K562 (cell line): ENCODE results near the gene BIK. TPM values are rescaled to one million over a fixed set of nuclear protein-coding genes. Genes with fewer than 3 reads are reported as not detected.

ENCODE experiments used
- ATAC-seq: fragments of 200-7000 bp; cut with Tn5 transposase; 3 replicates; pipeline ENCODE4 v1.9.1; 2020; ENCODE audit warnings: moderate library complexity
- BruUV-seq: library from RNA; stranded (reverse); fragments of 400-500 nt; replicated peaks from 2 replicates; lab custom pipeline; 2021; lab: Mats Ljungman, UMichigan
- CTCF ChIA-PET: fragments of 300-600 bp; formaldehyde crosslinking; extraction: SDS; loops from one replicate; lab custom pipeline; 2021; ENCODE audit warnings: low intra/inter-chr PET ratio; lab: Yijun Ruan, JAX
- POLR2A ChIA-PET: fragments of 300-600, 350-650 bp; sonication (Branson Sonifier 250); formaldehyde crosslinking; extraction: SDS; loops from one replicate; lab custom pipeline; 2021; ENCODE audit warnings: antibody characterized with exemption, inconsistent platforms; lab: Yijun Ruan, JAX
- DNase-seq, 4 experiments: peaks; one replicate each; pipeline versions ENCODE4 v3.0.0 to v3.0.0-alpha.2; 2011 to 2018; ENCODE audit warnings: low spot score in 3 of 4, mixed read lengths in 3 of 4; ENCODE audit errors: extremely low read depth in 1 of 4
- FAIRE-seq: peaks from 2 replicates; lab custom pipeline; 2011; peaks lifted over from hg19 to GRCh38; lab: Jason Lieb, UNC
- H2AFZ ChIP-seq: 2 replicates; pipeline ENCODE4 v1.6.0; 2011; ENCODE audit warnings: low read depth, low read length, control low read depth, inconsistent platforms
- H3K27ac ChIP-seq: fragments of 200-600 bp; 3 replicates; pipeline ENCODE4 v1.8.0; 2011; ENCODE audit warnings: low read depth, mild to moderate bottlenecking, control low read depth, inconsistent platforms, low read length, moderate library complexity, mixed read lengths; ENCODE audit errors: extremely low read depth
- H3K27me3 ChIP-seq, 2 experiments: fragments of 300-600 bp in 1 of 2; 2 replicates in 1 of 2; 3 replicates in 1 of 2; pipeline versions ENCODE4 v1.6.0 to v1.8.0; 2011; ENCODE audit warnings: inconsistent platforms in 2 of 2, low read length in 2 of 2, mild to moderate bottlenecking in 1 of 2, mixed read lengths in 1 of 2, moderate library complexity in 1 of 2; ENCODE audit not compliant: control insufficient read depth in 2 of 2, insufficient read depth in 2 of 2
- H3K36me3 ChIP-seq: fragments of 300-600 bp; 3 replicates; pipeline ENCODE4 v1.8.0; 2011; ENCODE audit warnings: mild to moderate bottlenecking, low read length, inconsistent platforms; ENCODE audit not compliant: control insufficient read depth, insufficient read depth
- H3K4me1 ChIP-seq, 2 experiments: fragments of 200-600 bp in 1 of 2; replicated peaks in 1 of 2; 2 replicates in 1 of 2; 3 replicates in 1 of 2; pipeline versions ENCODE4 v1.5.1 to v1.8.0; 2011; ENCODE audit warnings: inconsistent platforms in 2 of 2, low read length in 2 of 2, mild to moderate bottlenecking in 1 of 2, mixed read lengths in 1 of 2, moderate library complexity in 1 of 2; ENCODE audit not compliant: control insufficient read depth in 2 of 2, insufficient read depth in 2 of 2
- H3K4me2 ChIP-seq: 2 replicates; pipeline ENCODE4 v1.6.1; 2011; ENCODE audit warnings: low read length, control low read depth, inconsistent platforms, mixed read lengths; ENCODE audit not compliant: insufficient read depth
- H3K4me3 ChIP-seq: fragments of 200-600 bp; sonication (generic), shearing (Covaris generic); 2 replicates; pipeline ENCODE4 v1.5.1; 2016; ENCODE audit warnings: control low read depth, inconsistent platforms
- H3K79me2 ChIP-seq: fragments of 200-600 bp; 3 replicates; pipeline ENCODE4 v1.8.0; 2011; ENCODE audit warnings: low read length, inconsistent platforms; ENCODE audit not compliant: control insufficient read depth, insufficient read depth
- H3K9ac ChIP-seq, 2 experiments: 2 replicates each; pipeline versions ENCODE4 v1.6.0 to v1.6.1; 2011; ENCODE audit warnings: low read depth in 2 of 2, low read length in 2 of 2, control low read depth in 1 of 2, inconsistent platforms in 1 of 2, mild to moderate bottlenecking in 1 of 2, mixed read lengths in 1 of 2; ENCODE audit not compliant: insufficient read depth in 1 of 2
- H3K9me1 ChIP-seq: one replicate; pipeline ENCODE4 v1.6.0; 2011; ENCODE audit warnings: inconsistent platforms, mild to moderate bottlenecking, low read length, moderate library complexity; ENCODE audit not compliant: control insufficient read depth, insufficient read depth
- H3K9me3 ChIP-seq: replicated peaks from 2 replicates; pipeline ENCODE4 v1.5.1; 2011; ENCODE audit warnings: low read depth, low read length, inconsistent platforms; ENCODE audit not compliant: control insufficient read depth, insufficient read depth
- H4K20me1 ChIP-seq: replicated peaks from 2 replicates; pipeline ENCODE4 v1.6.1; 2011; ENCODE audit warnings: low read length, inconsistent platforms, mixed read lengths; ENCODE audit not compliant: control insufficient read depth, insufficient read depth
- ARID3A ChIP-seq: IDR thresholded peaks from 2 replicates; pipeline ENCODE4 v1.6.1; 2012; ENCODE audit warnings: low read depth, low read length, improper control_type of control experiment, borderline replicate concordance
- CREB1 ChIP-seq, 2 experiments: sonication (generic) in 1 of 2; formaldehyde crosslinking in 1 of 2; IDR thresholded peaks; 2 replicates each; pipeline versions ENCODE4 v1.6.1 to v1.8.0; 2012 to 2022; ENCODE audit warnings: inconsistent platforms in 1 of 2, mild to moderate bottlenecking in 1 of 2, missing genetic modification reagents in 1 of 2, moderate library complexity in 1 of 2
- E2F6 ChIP-seq, 2 experiments: IDR thresholded peaks; 2 replicates each; pipeline ENCODE4 v1.6.1; 2011; ENCODE audit warnings: borderline replicate concordance in 1 of 2, control low read depth in 1 of 2, low read depth in 1 of 2, low read length in 1 of 2, mild to moderate bottlenecking in 1 of 2, mixed read lengths in 1 of 2, moderate library complexity in 1 of 2; ENCODE audit not compliant: insufficient read depth in 1 of 2, insufficient read length in 1 of 2, poor library complexity in 1 of 2, severe bottlenecking in 1 of 2; ENCODE audit errors: extremely low read depth in 1 of 2
- FOXJ2 ChIP-seq: fragments of 200-800 bp; sonication (Bioruptor generic); IDR thresholded peaks from 2 replicates; pipeline ENCODE4 v1.6.1; 2016; ENCODE audit warnings: missing genetic modification characterization, missing compliant biosample characterization
- FOXP1 ChIP-seq: sonication (generic); formaldehyde crosslinking; IDR thresholded peaks from 2 replicates; pipeline ENCODE4 v1.8.0; 2022; ENCODE audit warnings: mild to moderate bottlenecking, missing genetic modification reagents
- FUS ChIP-seq: fragments of 200-400 bp; formaldehyde crosslinking; optimal IDR thresholded peaks from 2 replicates; pipeline ENCODE3; 2017; ENCODE audit warnings: low read depth, low read length
- MAX ChIP-seq: sonication (generic); formaldehyde crosslinking; IDR thresholded peaks from 2 replicates; pipeline ENCODE4 v1.9.0; 2022; ENCODE audit warnings: mild to moderate bottlenecking, missing genetic modification reagents
- MCM5 ChIP-seq: fragments of 450-650 bp; IDR thresholded peaks from 2 replicates; pipeline ENCODE4 v1.6.1; 2016; ENCODE audit warnings: low read depth
- MXI1 ChIP-seq: IDR thresholded peaks from 2 replicates; pipeline ENCODE4 v1.6.1; 2011; ENCODE audit warnings: low read depth, mild to moderate bottlenecking, improper control_type of control experiment, low read length
- RB1 ChIP-seq: fragments of 450-650 bp; IDR thresholded peaks from 2 replicates; pipeline ENCODE4 v1.6.1; 2017; ENCODE audit warnings: low read depth, mild to moderate bottlenecking
- RNF2 ChIP-seq: sonication (generic); IDR thresholded peaks from 2 replicates; pipeline ENCODE4 v1.6.1; 2016
- SMAD3 ChIP-seq: fragments of 450-650 bp; formaldehyde crosslinking; conservative IDR thresholded peaks from 2 replicates; pipeline ENCODE4 v1.4.0; 2020; ENCODE audit warnings: mild to moderate bottlenecking
- SNIP1 ChIP-seq: fragments of 450-650 bp; IDR thresholded peaks from 2 replicates; pipeline ENCODE4 v1.7.1; 2017; ENCODE audit warnings: low read depth, mild to moderate bottlenecking
- TCF3 ChIP-seq: sonication (generic); formaldehyde crosslinking; IDR thresholded peaks from 2 replicates; pipeline ENCODE4 v1.4.0; 2020; ENCODE audit warnings: mild to moderate bottlenecking, missing genetic modification reagents
- ZKSCAN1 ChIP-seq: fragments of 150-350 bp; IDR thresholded peaks from 2 replicates; pipeline ENCODE4 v1.6.1; 2016; ENCODE audit warnings: low read depth, low read length
- ZNF140 ChIP-seq: fragments of 250-450 bp; sonication (Bioruptor Pico); IDR thresholded peaks from 2 replicates; pipeline ENCODE4 v1.8.0; 2021; ENCODE audit warnings: moderate library complexity, mild to moderate bottlenecking, inconsistent platforms
- ZSCAN29 ChIP-seq: fragments of 450-650 bp; IDR thresholded peaks from 2 replicates; pipeline ENCODE4 v1.6.1; 2017
- whole genome bisulfite sequencing: fragments of 100-300 bp; shearing (Covaris generic); methylation state at CpG from one replicate; pipeline ENCODE4 v1.1.6; 2016; ENCODE audit warnings: low coverage, mixed read lengths; ENCODE audit not compliant: insufficient coverage; ENCODE audit errors: missing lambda C conversion rate; 5-methylcytosine and 5-hydroxymethylcytosine counted together
- in situ Hi-C: fragments of 300-500 bp; cut with MboI; formaldehyde crosslinking; loops from 4 replicates; pipeline ENCODE4 v1.15.0; 2018; ENCODE audit warnings: inconsistent platforms, mixed read lengths
- intact Hi-C: fragments of 100-400 bp; cut with micrococcal nuclease; formaldehyde crosslinking; loops from 2 replicates; pipeline ENCODE4 v1.14.2; 2022
- polyA plus RNA-seq, 8 experiments: library from polyadenylated mRNA; depleted of rRNA in 4 of 8; stranded (reverse) in 5 of 8; unstranded in 3 of 8; fragments of >200 nt; fragmentation: Nextera tagmentation in 2 of 8; fragmentation: Illumina TruSeq in 1 of 8; extraction: Ambion mirVana in 2 of 8; extraction: Trizol in 1 of 8; gene quantifications; 2 replicates each; pipeline versions ENCODE4 v1.2.1 to v1.2.3, GENCODE V29; 2011 to 2014; ENCODE audit warnings: inconsistent platforms in 1 of 8, missing spikeins in 1 of 8
- total RNA-seq, 7 experiments: library from RNA; depleted of rRNA in 6 of 7; stranded (reverse); fragments of >200 nt in 6 of 7; fragmentation: Illumina TruSeq in 2 of 7; extraction: Trizol in 2 of 7; gene quantifications; 2 replicates each; pipeline versions ENCODE4 v1.2.1 to v1.2.3, GENCODE V29; 2011 to 2021; ENCODE audit warnings: low replicate concordance in 1 of 7
- TF ChIP-seq, protein P1 (sequence below): sonication (generic); formaldehyde crosslinking; IDR thresholded peaks from 2 replicates; pipeline ENCODE4 v1.5.0; 2020; ENCODE audit warnings: missing genetic modification reagents

BIK gene
- total and polyA plus RNA-seq, 9 of the 15 experiments (the other 6 are each of a cell fraction or from before 2014, with no cell fraction given): 0.08 to 0.23 (median 0.18) TPM; not detected in 4

- Histone ChIP-seq H3K4me1 (peaks cover 8 to 41% of the 10 kb centered on the region in 2 experiments; a peak in 4 of 5 replicates), H4K20me1 (no peaks in the 10 kb centered on the region), H3K27me3 (no peaks in the 10 kb centered on the region), H3K9ac (peak overlapping the region in 1 of 2 experiments; percentile 71; a peak in 2 of 4 replicates), H3K36me3 (peaks cover 6% of the 10 kb centered on the region; the same call in 1 of the 3 replicates), H3K79me2 (no peaks in the 10 kb centered on the region), H3K9me3 (no peaks in the 10 kb centered on the region), H3K9me1 (no peaks in the 10 kb centered on the region), H3K27ac (no peak overlapping the region), H2AFZ (no peak overlapping the region), H3K4me3 (no peak overlapping the region), H3K4me2 (no peak overlapping the region)
- in situ Hi-C loops: no loop called here
- CTCF ChIA-PET: no interaction called here
- FAIRE-seq (no peak), DNase-seq (peak; percentile 32 to 63 (median 46)), ATAC-seq (peak; percentile 65)
- intact Hi-C loops: no loop called here
- BruUV-seq: no TSS peak
- 24% methylated on average over 15 of the region's 17 CpGs for WGBS
- POLR2A ChIA-PET: interaction anchor here (0.7 to 1.1 kb wide), 2 partner anchors 11 to 14 kb away, joined by 3 to 5 read pairs; no protein-coding TSS in a partner anchor
- TF ChIP-seq SNIP1 (no peak), CREB1 (IDR thresholded peaks at IDR 0.05) (no peak), CREB1 (CRISPR knock-in tag; IDR thresholded peaks at IDR 0.05) (no peak), MXI1 (no peak), SMAD3 (CRISPR knock-in tag) (no peak), RB1 (no peak), RNF2 (no peak), ZSCAN29 (no peak), MAX (CRISPR knock-in tag) (peak; percentile 77), ARID3A (no peak), TCF3 (CRISPR knock-in tag) (peak; percentile 27; the same call in 1 of the 2 replicates), MCM5 (no peak), FOXJ2 (tag) (no peak), E2F6 (IDR thresholded peaks at IDR 0.05; ENCODE audit: borderline replicate concordance in 1 of 2, extremely low read depth in 1 of 2, insufficient read depth in 1 of 2, insufficient read length in 1 of 2, low read depth in 1 of 2, low read length in 1 of 2, poor library complexity in 1 of 2, severe bottlenecking in 1 of 2) (peak in 1 of 2 experiments; percentile 9), FOXP1 (CRISPR knock-in tag) (no peak), ZNF140 (CRISPR knock-in tag) (no peak), ZKSCAN1 (no peak), FUS (no peak)
- TF ChIP-seq, protein P1, sequence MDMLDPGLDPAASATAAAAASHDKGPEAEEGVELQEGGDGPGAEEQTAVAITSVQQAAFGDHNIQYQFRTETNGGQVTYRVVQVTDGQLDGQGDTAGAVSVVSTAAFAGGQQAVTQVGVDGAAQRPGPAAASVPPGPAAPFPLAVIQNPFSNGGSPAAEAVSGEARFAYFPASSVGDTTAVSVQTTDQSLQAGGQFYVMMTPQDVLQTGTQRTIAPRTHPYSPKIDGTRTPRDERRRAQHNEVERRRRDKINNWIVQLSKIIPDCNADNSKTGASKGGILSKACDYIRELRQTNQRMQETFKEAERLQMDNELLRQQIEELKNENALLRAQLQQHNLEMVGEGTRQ (CRISPR knock-in tag): no peak
Observed at GRCh38 chr22:43127166-43127908, 16.8 kb downstream of the BIK start.
